ENCODE data around the gene OTOG. TPM values are rescaled to one million over a fixed set of nuclear protein-coding genes. Genes with fewer than 3 reads are reported as not detected.

OTOG gene
- total RNA-seq, 1 experiment from 2014 or later = not detected

DNA sequence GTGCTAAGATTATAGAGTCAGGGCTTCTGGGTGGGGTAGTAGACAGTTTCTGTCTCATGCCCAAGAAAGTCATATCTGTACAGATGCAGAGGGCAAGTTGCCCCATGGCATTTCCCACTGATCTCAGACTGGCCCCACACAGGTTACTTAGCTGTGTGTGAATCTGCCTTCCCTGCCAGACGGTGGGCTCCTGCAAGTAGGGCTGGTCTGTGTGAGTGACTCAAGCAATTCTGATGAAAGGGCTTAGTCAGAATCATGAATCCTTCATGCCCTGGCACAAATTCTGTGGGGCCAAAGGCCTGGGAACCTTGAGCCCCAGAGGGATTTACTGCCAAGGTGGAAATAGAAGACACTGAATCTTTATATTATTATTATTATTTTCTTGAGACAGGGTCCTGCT is 33.2 kb upstream of the OTOG start:
- no peaks in the 10 kb centered on the region for H3F3A ChIP-seq (ENCODE audit: insufficient read depth, low read depth)
- no peak overlapping the region for H3K4me2 ChIP-seq
- no TSS peak for BruUV-seq (replicated peaks)
- H3K4me1 ChIP-seq (replicated peaks; ENCODE audit: insufficient read depth) = no peaks in the 10 kb centered on the region
- CTCF ChIA-PET = interaction anchor here (0.7 kb wide), 2 partner anchors 13 to 262 kb away, joined by 3 read pairs; no protein-coding TSS in a partner anchor
- H3K27me3 ChIP-seq (ENCODE audit: insufficient read depth, low read depth) = peaks cover 70% of the 10 kb centered on the region
- no peak for DNase-seq
- H3K9me2 ChIP-seq (ENCODE audit: insufficient read depth) = no peaks in the 10 kb centered on the region
- H3K79me2 ChIP-seq (ENCODE audit: low read depth) = no peaks in the 10 kb centered on the region
- no peaks in the 10 kb centered on the region for H3K36me3 ChIP-seq (ENCODE audit: low read depth)
- no peaks in the 10 kb centered on the region for H3K9me3 ChIP-seq (ENCODE audit: insufficient read depth, low read depth)
- POLR2A ChIA-PET (ENCODE audit: unreplicated experiment) = no interaction called here
- H4K20me1 ChIP-seq (ENCODE audit: insufficient read depth) = no peaks in the 10 kb centered on the region
- H3K4me3 ChIP-seq = no peak overlapping the region
- no peak for TF ChIP-seq EZH2 (IDR thresholded peaks at IDR 0.05; ENCODE audit: low read depth)
- TF ChIP-seq, protein P1, sequence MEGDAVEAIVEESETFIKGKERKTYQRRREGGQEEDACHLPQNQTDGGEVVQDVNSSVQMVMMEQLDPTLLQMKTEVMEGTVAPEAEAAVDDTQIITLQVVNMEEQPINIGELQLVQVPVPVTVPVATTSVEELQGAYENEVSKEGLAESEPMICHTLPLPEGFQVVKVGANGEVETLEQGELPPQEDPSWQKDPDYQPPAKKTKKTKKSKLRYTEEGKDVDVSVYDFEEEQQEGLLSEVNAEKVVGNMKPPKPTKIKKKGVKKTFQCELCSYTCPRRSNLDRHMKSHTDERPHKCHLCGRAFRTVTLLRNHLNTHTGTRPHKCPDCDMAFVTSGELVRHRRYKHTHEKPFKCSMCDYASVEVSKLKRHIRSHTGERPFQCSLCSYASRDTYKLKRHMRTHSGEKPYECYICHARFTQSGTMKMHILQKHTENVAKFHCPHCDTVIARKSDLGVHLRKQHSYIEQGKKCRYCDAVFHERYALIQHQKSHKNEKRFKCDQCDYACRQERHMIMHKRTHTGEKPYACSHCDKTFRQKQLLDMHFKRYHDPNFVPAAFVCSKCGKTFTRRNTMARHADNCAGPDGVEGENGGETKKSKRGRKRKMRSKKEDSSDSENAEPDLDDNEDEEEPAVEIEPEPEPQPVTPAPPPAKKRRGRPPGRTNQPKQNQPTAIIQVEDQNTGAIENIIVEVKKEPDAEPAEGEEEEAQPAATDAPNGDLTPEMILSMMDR (conservative IDR thresholded peaks at IDR 0.05) = no peak
- intact Hi-C loops (cut with micrococcal nuclease; ENCODE audit: unreplicated experiment) = no loop called here
- no peak overlapping the region for H2AFZ ChIP-seq
- no peak overlapping the region for H3K27ac ChIP-seq

DNA sequence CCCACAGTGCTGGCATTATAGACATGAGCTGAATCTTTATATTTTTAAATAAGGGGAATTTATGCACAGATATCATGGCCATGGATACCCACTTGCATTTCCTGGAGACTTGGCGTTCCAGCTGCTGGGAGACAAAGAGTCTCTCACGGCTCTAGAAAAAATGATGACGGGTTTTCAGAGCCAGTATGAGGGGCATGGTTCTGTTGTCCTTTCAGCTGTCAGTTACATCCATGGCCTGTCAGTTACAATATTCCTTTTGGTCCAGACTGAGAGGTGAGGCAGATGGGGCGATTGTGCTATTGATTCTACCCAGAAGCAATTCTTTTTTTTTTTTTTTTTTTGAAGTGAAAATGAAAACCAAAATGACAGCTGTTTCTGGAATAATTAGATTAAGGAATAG is 32.6 kb upstream of the OTOG start:
- H3K9me2 ChIP-seq (ENCODE audit: insufficient read depth) = no peaks in the 10 kb centered on the region
- H4K20me1 ChIP-seq (ENCODE audit: insufficient read depth) = no peaks in the 10 kb centered on the region
- peaks cover 65% of the 10 kb centered on the region for H3K27me3 ChIP-seq (ENCODE audit: insufficient read depth, low read depth)
- no peaks in the 10 kb centered on the region for H3K36me3 ChIP-seq (ENCODE audit: low read depth)
- ChIA-PET POLR2A (ENCODE audit: unreplicated experiment) (no interaction called here), CTCF (no interaction called here)
- intact Hi-C loops (cut with micrococcal nuclease; ENCODE audit: unreplicated experiment) = no loop called here
- no peak overlapping the region for H3K4me2 ChIP-seq
- H3K4me1 ChIP-seq (replicated peaks; ENCODE audit: insufficient read depth) = no peaks in the 10 kb centered on the region
- no peaks in the 10 kb centered on the region for H3K79me2 ChIP-seq (ENCODE audit: low read depth)
- H3K27ac ChIP-seq = no peak overlapping the region
- no peak for TF ChIP-seq EZH2 (IDR thresholded peaks at IDR 0.05; ENCODE audit: low read depth)
- TF ChIP-seq, protein P1 (conservative IDR thresholded peaks at IDR 0.05) = no peak
- no peak for DNase-seq
- BruUV-seq (replicated peaks) = no TSS peak
- H3K4me3 ChIP-seq = no peak overlapping the region
- H3K9me3 ChIP-seq (ENCODE audit: insufficient read depth, low read depth) = no peaks in the 10 kb centered on the region
- H3F3A ChIP-seq (ENCODE audit: insufficient read depth, low read depth) = no peaks in the 10 kb centered on the region
- H2AFZ ChIP-seq = no peak overlapping the region

DNA sequence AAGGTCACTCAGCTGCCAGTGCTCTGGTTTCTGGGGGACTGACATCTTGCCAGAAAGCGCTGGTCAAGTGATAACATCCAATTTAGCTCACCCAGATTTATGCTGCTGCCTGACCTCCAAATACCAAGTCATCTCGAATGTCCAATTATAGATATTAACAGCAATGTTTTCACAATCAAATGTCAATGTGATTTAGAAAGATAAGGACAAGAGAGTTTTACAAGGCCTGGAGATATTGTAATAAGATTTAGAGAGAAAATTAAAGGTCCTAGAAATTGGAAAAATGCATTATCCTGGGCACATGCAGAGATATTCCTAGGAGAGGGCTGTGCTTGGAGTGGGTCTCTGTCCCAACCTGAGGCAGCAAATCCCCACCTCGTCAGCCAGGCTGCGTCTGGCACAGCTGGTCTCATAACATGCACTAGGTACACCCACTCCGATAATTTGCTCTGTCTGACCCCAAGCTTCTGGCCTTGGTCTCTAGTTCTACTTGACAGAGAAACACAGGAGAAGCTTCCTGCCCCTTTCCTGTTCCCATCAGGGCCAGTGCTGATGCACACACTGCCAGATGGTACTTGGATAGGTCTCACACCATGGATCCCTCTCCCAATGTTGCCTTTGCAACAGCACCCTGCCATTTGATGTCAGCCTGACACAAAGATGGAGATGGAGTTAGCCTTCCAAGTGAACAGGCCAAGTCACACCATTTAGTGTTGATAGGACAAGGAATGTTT is 31.4 kb upstream of the OTOG start:
- TF ChIP-seq EZH2 (IDR thresholded peaks at IDR 0.05; ENCODE audit: low read depth) = no peak
- TF ChIP-seq, protein P1 (conservative IDR thresholded peaks at IDR 0.05) = no peak
- intact Hi-C loops (cut with micrococcal nuclease; ENCODE audit: unreplicated experiment) = no loop called here
- no peaks in the 10 kb centered on the region for H3F3A ChIP-seq (ENCODE audit: insufficient read depth, low read depth)
- ChIA-PET POLR2A (ENCODE audit: unreplicated experiment) (no interaction called here), CTCF (no interaction called here)
- H2AFZ ChIP-seq = no peak overlapping the region
- no peak overlapping the region for H3K4me3 ChIP-seq
- H3K9me2 ChIP-seq (ENCODE audit: insufficient read depth) = no peaks in the 10 kb centered on the region
- peaks cover 60% of the 10 kb centered on the region for H3K27me3 ChIP-seq (ENCODE audit: insufficient read depth, low read depth)
- H3K4me1 ChIP-seq (replicated peaks; ENCODE audit: insufficient read depth) = no peaks in the 10 kb centered on the region
- H4K20me1 ChIP-seq (ENCODE audit: insufficient read depth) = no peaks in the 10 kb centered on the region
- no peaks in the 10 kb centered on the region for H3K36me3 ChIP-seq (ENCODE audit: low read depth)
- H3K4me2 ChIP-seq = no peak overlapping the region
- DNase-seq = no peak
- no peaks in the 10 kb centered on the region for H3K79me2 ChIP-seq (ENCODE audit: low read depth)
- no peak overlapping the region for H3K27ac ChIP-seq
- no peaks in the 10 kb centered on the region for H3K9me3 ChIP-seq (ENCODE audit: insufficient read depth, low read depth)
- BruUV-seq (replicated peaks) = no TSS peak
